ENCODE results near the gene PTOV1.
A peak's percentile ranks its signal among the peaks of the same experiment; 100 is the strongest.

Gene PTOV1

DNA sequence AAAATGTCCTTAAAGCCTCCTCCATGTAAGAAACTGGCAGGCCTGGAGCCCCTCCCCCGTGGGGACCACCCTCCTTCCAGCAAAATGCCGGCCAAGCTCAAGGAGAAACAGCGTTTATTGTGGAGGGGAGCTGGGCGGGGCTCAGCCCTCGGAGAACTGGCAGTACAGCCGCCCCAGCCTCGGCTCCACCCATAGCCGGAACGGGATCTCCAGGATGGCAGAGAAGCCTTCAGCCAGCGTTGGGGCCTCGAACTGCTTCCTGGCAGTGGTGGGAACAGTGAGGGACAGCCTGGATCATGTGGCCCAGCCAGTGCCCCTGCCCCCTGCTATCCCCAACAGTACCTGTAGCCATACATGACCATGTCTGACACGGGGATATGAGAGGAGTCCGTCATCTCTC, 10.1 kb downstream of the PTOV1 start:
- peak; percentile 24 for DNase-seq

DNA sequence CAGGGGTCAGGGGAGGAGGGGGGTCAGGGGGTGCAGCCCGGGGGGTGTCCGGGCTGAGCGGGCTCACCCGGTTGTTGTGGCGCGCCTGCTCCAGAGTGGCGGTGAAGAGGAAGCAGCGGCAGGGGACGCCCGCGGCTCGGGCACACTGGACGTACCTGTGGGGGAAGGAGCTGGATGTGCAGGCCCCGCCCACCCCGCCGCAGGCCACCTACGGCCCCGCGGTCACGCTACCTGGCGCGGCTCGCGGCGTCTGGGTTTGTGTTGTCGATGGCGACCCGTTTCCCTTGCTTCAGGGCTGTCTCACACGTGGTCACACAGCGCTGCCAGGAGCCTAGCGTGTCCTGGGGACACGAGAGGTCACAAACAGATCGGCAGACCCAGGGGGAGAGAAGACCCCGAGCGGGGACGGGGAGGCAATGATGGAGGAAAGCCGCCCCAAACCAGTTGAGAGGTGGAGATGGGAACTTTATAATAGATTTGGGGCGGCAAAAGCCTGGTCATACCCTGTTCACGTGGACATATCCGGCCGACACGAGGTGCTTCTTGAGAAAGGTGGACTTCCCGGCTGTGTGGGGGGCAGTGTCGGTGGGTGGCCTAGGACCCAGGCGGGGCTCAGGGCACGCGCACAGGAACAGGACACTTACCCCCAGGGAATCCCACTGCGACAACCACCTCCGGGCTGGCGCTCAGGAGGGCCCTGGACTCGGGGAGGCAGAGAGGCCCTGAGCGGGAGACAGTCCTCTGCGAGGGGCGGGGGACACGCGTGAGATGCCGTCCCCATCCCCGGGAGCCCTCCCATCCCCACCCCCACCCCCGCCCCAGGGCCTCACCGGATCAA, 10.8 kb downstream of the PTOV1 start:
- no peak for DNase-seq

DNA sequence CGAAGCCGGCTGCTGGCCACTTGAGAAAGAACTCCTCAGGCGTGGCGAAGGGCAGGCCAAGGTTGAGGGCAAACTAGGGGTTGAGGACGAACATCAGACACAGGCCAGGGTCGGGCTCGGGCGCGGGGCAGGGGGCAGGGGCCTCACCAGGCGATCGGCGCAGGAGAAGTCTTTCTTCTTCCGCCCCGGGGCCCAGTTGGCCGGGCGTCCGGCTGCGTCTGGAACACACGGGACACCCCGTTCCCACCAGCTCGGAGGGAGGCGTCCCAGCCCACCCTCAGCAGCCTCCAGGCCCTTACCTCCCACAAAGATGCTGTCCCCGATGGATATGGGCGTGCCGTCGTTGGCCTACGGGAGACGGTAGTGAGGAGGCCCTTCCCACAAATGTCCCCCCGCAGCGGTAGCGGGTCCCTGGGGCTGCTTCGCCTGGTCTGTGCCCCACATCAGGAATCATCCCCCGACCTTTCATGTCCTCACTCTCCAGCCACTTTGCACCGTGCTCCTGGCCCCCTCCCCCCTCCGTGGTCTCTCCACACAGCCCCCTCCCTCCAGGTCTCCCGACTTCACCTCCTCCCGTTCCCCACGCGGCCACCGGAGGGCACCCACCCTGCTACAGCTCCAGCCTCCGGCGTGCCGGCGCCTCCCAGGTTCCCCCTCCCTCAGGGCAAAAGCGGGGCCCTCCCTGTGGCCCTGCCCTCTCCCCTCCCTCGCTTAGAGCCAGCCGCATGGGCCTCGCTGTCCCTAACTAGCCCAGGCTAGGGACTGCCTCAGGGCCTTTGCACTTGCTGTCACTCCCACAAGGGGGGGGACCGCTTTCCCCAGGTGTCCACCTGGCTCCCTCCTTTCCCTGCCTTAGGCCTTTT, 11.7 kb downstream of the PTOV1 start:
- DNase-seq, result no peak

DNA sequence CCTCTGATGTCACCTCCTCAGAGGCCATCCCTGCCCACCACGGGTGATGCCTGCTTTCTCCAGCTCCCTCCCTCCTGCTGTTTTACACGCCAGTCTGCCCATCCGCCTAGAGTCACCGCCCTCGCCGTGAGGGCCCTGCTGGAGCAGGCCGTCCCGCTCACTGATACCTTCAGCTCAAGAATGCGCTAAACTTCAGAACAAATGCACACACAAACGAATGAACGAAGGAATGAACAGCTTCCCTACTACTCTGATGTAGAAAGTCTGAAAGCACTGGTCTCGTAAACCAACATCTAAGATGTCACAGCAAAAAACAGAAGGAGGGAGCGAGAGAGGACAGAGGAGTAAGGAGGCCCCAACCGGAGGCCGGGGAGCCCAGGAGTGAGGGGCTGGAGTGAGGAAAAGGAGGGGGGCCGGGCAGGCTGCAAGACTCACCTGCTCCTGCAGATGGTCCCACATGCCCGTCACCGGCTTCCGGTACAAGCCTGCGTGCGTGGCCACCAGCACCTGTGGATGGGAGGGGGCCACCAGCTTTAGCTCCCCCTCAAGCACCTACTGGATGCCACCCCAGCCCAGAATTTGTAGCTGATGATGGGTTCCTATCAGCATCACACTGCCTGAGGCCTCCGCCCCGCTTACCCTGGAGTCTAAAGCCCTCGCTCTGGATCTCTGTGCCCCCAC, 12.4 kb downstream of the PTOV1 start:
- DNase-seq, result no peak

DNA sequence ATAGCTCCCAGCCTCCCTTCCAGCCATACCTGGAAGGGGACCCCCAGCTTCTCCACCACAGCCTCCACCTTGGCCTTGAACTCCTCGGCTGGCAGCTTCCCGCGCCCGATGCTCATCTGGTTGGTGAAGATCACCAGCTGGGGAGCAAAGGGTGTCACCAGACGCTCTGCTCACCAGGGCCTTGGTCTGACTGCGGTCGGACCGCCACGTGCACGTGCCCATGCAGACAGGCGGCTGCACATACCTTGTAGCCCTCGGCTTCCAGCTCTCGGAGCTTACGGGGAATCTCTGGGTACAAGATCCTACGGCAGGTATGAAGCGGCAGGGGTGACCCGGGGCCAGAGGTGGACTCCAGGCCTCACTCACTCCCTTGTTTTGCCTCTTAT, 13.0 kb downstream of the PTOV1 start:
- DNase-seq, result no peak

DNA sequence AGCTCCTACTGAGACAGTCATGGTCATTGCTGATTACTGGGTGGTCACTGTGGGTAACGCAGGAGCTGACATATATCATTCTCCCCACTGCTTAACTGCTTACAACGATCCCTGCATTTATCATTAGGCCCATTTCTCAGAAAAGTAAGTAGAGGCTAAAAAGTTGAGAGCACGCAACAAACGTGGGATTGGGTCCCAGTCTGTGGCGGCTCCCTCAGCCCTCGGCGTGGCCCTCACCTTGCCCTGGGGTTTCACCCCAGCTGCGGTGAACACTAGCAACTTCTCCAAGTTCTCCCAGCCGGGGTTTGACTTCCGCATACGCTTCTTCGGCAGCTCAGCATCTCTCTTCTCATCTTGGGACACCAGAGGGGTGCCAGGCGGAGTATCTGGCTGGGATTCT, 13.9 kb downstream of the PTOV1 start:
- DNase-seq, result no peak

DNA sequence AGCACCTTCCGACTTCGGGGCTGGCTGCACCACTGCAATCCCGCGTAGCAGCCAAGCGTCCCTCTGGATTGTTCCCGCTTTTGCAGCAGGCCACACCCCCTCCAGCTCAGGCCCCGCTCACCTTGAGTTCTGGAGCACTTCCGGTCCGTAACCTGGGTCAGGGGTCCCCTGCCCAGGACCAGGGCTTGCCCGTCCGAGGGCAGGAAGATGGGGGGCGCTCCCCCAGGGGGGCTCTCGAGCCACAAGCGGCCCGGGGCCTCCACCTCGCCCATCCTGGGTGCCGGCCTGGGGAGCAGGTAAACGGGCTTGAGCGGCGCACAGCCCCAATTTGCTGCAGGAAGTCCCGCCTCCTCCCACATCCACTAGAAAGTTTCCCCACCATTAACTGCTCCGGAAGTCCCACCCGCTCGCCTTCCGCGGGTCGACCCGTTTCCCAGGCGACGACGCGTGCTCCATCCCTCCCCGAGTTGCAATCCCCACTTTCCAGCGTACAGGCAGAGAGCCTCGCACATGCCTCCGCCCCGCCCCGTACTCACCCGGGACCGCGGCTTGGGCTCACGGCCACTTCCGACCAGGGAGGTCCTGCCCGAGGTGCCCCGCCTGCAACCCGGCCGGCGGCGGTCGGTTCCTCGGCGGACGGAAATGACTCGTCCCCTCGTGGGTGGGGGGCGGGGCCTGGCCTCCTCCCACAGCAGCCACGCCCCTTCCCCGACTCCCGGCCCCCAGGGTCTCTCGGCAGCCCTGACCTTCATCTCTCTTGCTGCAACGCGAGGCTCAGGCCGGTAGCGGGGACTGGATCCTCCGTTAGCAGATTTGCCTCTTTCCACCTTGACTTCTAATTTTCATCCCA, 16.2 kb downstream of the PTOV1 start, which contains the start of gene PNKP:
PNKP (minus strand) TSS at position 644 of the 850 bp plus-strand sequence; CDS start at position 272, 372 bp downstream.
- peak; percentile 88 for DNase-seq

DNA sequence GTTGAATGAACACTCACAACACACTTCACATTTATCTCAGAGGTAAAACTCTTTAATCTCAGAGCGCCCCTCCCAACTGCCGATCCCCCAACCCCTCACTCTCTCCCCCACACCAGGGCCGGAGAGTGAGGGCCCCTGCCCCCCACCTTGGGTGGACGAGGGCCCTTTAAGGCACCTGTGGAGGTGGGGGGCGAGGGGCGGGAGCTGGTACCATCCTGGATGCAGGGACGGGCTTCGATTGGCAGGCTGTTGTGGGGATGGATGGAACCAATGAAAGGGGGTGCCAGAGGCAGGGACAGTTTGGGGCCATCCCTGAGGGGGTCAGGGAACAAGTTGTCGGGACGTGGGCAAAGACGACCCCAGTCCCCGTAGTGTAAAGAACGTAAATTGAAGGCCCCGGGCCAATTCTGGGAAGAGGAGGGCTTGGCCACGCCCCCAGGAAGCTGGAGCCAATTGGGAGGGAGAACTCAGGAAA, 18.1 kb downstream of the PTOV1 start:
- DNase-seq, result no peak

DNA sequence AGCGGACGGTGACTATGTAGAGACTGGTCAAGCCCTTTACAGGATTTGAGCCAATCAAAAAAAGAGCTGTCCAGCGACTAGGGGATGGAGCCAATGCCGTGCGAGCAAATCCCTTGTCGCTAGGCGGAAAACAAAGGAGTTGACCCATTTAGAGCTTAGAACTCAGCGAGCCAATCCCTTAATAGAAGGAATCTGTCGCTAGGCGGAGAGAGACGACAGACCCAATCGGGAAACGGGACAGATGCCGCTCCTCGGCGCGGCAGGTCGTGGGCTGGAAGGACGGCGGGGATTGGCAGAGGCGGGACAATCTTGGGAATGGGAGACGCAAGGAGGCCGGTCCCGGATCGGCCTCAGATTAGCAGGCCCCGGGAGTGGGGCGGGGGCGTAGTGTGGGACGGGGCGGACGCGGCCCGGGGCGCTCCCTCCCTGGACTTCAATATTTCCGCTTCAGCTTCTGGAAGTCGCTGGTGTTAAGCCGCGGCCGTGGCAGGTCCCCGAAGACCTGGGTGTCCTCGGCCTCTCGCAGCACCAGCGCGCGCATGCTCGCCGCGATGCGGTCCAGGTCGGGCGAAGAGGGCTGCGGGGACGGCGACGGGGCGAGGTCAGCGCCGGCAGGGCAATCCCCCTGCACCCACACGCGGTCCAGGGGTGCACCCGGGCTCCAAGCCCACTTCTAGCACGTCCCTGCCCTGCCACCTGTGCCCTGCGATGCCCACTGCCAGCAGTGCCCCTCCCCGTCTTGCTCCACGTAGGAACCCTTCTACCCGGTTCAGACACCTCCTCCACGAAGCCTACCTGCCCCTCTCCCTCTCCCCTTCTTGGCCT, 18.7 kb downstream of the PTOV1 start:
- DNase-seq, result peak; percentile 100

DNA sequence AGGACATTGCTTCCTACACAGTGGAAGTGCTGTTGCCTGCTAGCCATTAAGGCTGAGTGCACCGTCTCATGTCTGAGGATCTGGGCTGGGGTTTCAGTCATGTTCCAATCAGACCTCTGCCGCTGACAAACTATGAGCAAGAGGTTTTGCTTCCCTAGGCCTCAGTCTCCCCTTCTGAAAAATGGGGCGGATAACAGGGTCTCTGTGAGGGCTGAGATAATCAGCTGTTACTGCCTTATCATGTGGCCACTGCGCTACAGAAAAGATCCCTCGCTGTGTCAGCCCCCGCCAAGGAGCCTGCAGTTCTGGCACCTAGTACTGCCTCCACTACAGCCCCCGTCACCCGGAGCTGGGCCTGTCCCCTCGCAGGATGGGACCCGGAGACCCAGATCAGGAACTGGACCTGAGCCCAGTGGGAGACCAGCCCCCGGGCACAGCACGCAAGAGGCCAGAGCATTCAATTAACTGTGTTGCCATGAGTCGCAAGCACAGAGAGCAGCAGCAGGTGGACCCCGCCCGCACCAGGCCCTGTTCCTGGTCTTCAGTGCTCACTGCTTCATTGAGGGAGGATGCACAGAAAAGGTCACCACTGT, 19.4 kb downstream of the PTOV1 start:
- DNase-seq, result no peak

DNA sequence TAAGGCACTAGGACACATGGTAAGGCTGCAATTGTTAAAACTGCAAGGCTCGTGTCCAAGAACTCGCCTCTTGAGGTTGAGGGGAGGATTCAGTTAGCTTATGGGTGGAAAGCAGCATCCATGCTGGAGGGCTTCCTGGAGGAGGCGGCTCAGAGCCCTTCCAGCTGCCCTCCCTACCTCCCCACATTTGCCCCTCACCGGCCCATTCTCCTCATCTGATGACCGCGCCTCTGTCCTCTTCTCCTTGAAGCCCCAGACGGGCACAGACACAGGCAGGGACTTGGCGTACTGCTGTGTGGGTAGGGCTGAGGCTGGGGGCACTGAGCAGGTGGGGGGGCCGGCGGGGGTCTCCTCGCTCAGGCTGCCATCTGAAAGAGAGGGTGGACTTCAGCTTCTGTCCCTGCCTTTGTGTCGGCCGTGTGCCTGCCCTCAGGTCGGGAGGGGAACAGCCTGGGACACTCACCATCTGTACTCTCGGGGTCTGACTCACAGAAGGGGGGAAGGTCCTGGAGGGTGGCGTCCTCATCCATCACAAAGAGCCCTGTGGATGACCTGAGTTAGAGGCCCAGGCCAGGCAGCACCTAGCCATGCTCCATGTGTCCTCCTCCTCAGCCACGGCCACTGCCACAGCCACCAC, 20.5 kb downstream of the PTOV1 start:
- DNase-seq, result no peak

DNA sequence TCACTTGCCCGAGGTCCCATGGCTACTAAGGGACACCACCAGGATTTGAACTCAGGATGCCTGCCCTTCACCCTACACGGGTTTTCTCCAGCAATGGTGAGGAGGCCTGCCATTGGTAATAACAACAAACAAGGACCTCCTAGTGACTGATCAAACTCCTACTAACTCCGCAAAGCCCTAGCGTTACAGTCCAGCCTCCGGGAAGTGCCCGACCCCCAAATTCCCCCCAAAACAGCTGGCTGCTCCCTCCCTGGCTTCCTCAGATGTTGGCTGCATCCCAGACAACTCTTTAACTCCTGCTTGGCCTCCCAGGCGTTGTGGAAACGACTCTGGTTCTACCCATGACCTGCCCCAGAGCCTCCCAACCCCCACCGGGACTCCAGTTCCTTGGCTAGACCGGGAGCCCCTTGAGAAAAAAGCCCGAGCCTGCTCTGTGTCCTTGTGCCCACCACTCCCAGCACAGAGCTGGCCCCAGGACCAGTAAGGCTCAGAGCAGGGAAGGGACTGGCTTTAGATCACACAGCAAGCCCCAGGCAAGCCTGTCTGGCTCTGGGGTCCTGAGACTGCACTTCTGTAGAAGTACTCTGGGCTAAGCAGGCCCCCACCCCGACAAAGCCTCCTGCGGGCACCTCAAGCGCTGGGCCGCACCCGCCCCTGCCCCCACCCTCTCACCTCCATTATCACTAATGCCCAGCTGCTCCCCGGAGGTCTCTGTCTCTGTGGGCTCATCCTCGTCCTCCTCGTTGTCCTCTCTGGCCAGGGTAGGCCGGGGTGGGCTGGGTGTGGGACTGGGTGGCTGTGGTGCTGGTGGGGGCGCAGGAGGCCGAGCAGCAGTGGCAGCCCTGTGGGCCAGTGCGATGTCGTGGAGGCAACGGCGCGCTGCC, 21.5 kb downstream of the PTOV1 start:
- no peak for DNase-seq

DNA sequence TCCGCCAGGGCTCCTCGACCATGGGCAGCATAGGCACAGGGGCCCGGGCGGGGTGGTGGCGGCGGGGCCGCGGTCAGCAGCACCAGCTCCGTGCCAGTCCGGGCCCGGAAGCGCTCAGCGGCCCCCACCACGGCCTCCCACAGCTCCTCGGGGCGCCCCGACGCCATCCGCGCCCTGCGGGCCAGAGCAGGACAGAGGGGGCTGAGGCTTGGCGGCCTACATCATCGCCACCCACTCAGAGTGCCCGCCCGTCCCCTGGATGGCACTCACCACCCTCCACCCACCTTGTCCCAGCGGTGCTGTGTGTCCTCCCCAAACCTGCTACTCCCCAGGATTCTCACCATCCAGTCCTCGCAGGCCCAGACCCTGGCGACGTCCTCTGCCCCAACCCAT, 22.2 kb downstream of the PTOV1 start:
- no peak for DNase-seq

DNA sequence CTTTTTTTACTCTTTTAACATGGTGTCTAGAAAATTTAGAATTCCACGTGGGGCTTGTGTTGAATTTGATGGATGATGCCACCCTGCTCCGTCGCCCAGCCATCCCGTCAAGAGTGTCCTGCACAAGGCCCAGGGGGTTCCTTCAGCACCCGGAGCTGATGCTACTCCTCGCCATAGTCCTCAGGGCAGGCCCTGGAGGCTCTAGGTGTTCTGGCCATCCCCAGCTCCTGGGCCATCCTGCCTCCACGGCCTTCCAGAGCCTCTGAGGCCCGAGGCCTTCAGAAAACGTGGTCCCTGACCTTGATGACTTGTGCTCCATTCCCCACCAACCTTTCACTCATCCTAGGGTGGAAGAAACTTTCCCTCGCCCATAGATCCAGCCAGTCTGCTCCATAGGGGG, 22.9 kb downstream of the PTOV1 start:
- DNase-seq, result no peak

DNA sequence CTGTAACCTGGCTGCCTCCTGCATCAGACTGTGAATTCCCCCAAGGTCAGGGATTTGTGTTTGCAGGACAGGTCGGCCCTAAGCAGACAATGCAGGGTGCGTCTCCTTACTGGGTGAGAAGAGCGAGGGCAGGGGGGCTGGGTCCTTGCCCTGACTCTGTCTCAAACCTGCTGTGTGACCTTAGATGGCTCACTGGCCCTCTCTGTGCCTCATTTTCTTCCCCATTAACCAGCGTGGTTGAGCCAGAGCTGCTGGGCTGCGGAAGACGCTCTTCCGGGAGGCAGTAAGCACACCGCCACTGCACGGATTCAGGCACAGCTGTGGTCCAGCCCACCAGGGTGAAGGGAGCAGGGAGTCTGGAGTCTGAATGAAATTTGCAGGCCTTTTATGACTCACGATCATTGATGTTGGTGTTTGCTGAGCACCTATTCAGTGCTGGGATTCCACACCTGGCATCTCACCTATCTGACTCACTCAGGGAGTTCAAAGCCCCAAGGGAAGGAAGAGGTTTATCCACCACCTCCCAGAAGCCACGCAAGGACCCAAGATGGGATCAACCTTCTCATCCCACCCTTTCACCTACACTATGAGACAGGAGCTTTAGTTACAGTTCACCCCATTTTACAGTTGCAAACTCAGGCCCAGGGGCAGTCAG, 23.7 kb downstream of the PTOV1 start:
- no peak for DNase-seq

DNA sequence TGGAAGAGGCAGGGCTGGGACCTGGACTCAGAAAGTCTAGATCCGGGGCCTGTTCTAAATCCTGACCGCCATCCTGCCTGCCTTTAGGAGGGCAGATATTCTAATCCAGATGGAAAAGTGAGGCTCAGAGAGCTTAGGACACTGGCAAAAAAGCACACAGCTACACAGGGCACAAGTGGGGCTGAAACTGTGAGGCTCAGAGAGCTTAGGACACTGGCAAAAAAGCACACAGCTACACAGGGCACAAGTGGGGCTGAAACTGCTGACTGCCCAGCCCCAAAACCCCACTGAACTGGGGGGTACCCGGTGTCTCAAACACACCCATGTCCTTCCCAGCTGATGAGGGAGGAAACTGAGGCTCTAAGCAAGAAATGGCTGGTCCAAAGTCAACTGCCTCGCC, 24.2 kb downstream of the PTOV1 start:
- DNase-seq, result no peak

DNA sequence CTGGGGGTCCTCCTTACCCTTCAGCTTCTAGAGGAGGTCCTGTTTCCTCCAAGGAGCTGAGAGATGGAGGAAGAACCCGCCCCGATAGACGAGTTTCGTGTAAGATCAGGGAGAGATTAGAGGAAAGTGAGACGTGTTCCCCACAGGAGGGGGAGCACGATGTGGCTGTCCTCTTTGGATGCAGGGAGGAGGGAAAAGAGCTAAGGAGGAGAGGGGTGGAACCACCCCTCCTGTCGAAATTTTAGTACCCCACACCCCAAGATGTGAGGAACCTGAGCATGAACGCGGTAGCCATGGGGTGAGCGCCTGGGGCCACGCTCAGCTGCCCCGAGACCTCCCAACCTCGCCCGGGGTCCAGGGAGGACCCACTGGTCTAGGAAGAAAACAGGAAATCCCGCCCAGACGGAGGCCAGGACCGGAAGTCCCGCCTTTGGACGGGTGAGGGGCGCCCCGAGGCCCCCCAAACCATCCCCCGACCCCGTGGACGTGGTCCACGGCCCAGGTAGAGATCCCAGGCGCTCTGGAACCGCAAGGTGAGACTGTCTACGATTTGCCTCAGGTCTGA, 25.0 kb downstream of the PTOV1 start:
- peak; percentile 53 for DNase-seq

DNA sequence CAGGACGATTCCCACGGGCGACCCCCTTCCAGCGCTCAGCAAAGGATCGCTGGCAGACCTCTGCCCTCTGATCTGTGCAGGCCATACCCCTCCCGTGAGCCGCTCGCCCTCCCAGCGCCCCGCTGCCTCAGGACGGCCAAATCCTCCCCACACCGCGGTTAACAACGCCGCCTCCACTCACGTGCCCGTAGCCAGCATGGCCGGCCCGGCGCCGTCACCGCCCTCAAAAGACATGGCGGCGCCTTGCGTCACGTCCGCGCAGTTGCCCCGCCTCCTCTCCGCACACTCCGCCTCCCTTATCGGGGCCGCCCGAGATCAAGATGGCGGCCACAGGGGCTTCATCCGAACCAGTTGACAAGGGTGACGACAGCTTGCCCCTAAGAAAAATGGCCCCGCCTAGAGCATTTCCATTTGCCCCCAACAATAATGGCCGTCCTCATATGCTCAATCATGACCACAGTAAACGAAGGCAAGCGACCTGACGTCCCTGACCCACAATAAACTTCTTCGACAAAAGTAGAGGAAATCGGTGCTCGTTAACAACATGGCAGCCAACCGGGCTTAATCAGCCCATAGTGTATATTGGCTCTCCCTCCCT, 25.6 kb downstream of the PTOV1 start:
- DNase-seq, result peak; percentile 99
